HG03135 (cell line): ENCODE results near the gene RALGAPA1.

Experiments used
- ATAC-seq: cut with Tn5 transposase; IDR thresholded peaks from one replicate; pipeline ENCODE4 v1.9.1; 2021; ENCODE audit warnings: mild to moderate bottlenecking, moderate library complexity; ENCODE audit not compliant: unreplicated experiment

The RALGAPA1 gene

GRCh38 chr14:35503646-35504045 lies 305.4 kb downstream of the RALGAPA1 start:
- ATAC-seq, result no peak

DNA sequence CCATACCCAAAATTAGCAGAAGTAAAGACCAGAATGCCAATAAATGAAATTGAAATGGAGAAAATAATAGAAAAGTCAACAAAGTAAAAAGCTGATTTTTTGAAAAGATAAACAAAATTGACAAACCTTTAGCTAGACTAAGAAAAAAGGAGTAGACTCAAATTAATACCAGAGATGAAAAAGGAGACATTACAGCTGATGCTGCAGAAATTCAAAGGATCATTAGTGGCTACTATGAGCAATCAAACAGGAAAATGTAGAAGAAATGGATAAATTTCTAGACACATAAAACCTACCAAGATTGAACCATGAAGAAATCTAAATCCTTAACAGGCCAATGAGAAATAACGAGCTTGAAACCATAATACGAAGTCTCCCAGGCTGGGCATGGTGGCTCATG lies 309.9 kb downstream of the RALGAPA1 start:
- no peak for ATAC-seq

DNA sequence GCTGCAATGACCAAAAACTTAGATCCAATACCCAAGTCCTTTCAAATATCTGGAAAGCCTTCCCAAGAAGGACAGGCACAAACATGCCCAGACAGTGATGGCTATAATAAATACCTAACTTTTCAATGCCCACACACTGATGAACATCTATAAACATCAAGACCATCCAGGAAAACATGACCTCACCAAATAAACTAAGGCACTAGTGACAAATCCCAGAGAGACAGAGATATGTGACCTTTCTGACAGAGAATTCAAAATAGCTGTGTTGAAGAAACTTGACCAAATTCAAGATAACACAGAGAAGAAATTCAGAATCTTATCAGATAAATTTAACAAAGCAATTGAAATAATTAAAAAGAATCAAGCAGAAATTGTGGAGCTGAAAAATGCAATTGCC lies 313.8 kb downstream of the RALGAPA1 start:
- no peak for ATAC-seq

GRCh38 chr14:35492569-35493014 lies 316.5 kb downstream of the RALGAPA1 start:
- no peak for ATAC-seq
